NCI-H226 (cell line): ENCODE measurements around the gene CROCC2.
A peak's percentile ranks its signal among the peaks of the same experiment; 100 is the strongest.

Experiments
- DNase-seq: peaks from one replicate; pipeline ENCODE4 v3.0.0-alpha.2; 2015

CROCC2 gene

DNA sequence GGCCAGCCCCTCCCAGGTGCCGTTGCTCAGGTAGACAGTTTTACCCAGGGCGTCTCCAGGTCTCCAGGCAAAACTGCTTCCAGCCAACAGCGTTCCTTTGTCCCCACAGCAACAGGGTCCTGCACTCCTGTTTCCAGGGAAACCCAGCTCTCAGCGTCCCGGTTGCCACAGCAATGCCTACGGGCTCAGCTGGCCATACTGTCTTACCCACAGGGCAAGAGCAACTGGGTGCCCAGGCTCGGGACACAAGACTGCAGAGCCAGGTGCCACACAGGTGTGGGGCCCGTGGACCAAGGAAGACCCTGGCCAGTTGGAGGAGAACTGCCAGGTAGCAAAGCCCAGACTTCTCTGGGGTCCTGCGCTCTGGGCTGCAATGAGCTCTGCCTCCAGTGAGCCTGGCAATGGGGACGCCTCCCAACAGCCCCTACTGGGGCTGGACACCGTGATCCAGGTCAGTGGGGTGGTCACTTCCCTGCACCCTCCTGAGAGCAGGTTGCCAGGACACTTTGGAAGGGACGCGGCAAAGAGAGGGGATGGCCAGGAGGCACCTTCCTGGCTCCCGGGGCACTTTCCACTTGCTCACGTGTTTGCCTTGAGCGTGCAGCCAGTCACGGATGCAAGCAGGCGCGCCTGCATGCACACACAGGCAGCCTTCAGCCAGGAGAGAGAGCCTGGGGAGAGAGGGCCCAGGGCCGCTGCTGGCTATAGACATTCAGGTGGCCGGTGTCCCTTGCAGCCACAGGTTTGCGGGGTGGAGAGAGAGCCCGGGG, at the start of gene CROCC2:
Gene CROCC2, plus strand, starts transcription at position 196 of the 770 bp plus-strand sequence. Its CDS starts 178 bp downstream, at position 374.
- DNase-seq: no peak

DNA sequence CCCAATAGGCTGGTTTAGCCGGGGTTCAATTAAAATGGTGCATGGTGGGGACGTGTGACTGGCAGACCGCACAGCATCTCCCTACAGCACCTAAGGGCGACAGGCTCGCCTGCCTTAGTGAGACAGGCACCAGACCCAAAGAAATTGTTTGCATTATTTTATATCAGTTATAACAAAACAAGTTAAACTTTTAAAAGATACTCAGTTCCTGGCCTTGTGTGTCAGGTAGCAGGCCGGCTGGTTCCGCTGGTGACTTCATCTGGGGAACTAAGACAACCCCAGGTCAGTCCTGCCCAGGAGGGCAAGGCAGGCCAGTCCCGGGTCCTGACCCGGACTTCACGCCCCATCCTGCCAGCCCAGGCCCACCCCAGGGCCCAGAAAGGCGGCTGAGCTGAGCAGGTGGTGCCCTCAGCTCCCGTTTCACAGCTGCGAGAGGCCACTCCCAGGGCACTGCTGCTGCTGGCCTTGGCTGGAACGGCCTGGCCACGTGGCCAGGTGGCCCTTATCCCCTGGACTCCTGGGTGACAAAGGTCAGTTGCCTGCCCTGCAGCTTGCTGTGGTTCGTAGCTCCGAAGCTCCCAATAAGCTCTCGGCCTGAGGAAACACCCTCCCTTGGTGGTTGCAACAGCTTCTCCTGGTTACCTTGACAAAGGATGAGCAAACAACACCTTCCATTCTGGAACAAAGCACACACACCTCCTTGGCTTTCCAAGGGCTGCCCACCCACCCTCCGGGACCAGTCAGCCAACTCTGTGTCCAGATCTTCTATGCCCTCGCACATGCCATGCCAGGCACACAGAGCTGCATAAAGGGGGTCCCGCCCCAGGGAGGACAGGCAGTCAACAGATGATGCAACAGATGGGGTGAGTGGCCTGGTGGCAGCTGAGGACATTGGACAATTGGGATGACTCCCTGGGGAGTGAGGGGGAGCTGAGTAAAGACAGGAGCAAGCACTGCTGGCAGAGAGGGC, 48.8 kb upstream of the CROCC2 start:
- DNase-seq: no peak

DNA sequence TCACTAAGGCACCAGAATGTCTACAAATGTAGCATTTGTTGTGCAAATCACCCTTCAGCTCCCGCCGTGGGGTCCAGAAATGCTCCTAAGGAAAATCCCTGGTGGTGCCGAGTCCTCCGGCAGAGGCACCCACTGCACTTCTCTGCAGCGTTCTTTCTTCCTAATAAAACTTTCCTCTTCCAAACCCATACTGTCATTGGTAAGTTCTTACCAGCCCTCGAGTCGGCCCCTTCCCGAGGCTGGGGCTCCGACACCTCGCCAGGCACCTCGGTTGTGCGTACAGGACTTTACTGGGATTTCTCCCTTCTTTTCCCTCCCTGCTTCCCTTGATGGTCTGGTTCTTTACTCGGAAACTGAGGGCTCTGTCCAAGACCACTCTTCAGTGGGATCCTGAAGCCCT, 47.8 kb upstream of the CROCC2 start:
- no peak for DNase-seq

DNA sequence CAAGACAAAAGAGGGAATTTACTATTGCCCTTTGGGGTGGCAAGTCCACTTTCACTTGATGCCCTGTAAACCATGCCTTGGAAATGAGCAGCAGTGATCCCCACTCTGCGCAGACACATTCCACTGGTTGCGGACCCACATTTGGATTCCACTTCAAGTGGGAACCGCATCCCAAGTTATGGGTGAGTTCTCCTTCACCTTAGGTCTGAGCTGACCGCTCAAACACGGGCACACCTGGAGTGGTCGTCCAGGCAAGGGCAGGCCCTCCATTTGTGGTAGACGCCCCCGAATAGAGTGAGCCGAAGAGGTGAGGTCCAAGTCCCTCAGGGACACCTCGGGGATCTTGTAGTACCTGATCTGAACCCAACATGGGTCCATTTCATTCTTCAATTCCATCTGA, 47.3 kb upstream of the CROCC2 start:
- DNase-seq: no peak

DNA sequence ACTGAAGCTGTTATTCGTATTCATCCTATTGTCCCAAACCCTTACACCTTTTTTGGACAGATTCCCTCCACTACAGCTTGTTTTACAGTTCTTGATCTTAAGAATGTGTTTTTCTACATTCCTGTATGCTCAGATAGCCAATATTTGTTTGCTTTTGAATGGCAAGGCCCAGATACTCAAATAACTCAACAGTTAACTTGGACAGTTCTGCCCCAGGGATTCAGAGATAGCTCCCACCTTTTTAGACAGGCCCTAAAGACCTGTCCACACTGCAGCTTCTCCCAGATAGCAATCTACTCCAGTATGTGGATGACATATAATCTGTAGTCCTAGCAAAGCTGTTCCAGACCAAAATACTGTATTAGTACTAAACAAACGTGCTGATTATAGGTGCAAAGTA, 44.6 kb upstream of the CROCC2 start:
- DNase-seq: no peak

DNA sequence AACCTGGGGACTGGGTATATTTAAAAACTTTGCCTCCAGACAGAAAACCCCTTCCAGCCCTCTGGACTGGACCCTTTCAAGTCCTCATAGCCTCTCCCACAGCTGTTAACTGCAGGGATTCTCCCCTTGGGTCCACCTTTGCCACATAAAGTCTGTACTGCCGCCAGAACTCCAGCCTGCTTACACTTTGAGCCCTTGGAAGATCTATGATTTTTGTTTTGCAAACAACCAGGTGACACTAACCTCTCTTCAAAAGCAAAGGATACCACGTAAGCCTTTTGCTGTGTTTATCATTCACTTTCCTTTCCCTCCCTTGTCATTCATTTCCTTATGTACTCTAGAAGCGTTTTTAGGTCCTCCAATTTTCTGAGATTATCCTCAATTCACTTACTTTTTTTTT, 41.7 kb upstream of the CROCC2 start:
- no peak for DNase-seq

DNA sequence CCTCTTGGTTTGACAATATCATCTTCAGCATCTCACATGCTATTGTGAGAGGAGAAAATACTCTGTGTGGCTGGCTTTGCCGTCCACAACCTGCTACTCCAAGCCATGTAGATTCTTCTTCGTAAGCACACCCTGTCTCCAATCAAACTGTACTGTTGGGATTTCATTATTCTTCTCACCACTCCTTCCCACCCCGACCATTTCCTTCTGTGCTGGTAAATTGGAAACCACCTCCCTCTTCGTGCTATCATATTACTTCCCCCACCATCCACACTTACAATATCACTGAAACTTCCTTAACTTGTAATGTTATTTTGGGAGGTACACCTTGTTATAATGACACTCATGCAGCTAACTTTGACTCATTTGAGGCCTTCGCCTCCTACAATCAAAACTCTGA, 40.7 kb upstream of the CROCC2 start:
- no peak for DNase-seq

DNA sequence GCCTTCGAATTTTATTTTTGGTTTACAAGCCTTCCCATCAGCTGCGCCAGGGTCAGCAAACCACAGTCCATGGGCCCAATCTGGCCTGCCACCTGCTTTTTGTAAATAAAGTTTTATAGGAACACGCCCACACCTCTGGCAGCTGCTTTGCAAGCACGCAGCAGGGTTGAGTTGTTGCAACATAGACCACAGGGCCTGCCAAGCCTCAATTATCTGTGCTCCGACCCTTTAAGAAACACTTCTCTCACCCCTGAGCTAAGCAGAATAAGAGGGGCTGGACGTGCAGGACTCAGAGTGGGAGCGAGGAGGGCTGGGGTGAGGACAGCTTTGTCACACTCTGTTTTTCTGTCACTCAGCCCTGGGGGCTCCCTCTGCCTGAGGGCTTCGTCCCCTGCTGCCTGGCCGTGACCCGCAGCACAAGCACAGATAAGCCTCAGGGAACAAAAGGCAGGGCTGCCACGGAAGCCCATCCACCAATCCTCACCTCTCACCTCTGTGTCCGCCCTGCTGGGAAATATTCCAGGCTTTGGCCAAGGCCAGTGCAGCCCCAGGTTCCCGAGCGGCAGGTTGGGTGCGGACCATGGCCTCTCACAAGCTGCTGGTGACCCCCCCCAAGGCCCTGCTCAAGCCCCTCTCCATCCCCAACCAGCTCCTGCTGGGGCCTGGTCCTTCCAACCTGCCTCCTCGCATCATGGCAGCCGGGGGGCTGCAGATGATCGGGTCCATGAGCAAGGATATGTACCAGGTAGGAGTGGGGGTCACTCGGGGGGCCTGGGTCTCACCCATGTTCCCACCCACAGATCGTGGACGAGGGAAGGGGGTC, 37.6 kb upstream of the CROCC2 start, which contains the start of gene AGXT:
Gene AGXT, plus strand, starts transcription at position 539 of the 823 bp plus-strand sequence. Its CDS starts 42 bp downstream, at position 581.
- no peak for DNase-seq

DNA sequence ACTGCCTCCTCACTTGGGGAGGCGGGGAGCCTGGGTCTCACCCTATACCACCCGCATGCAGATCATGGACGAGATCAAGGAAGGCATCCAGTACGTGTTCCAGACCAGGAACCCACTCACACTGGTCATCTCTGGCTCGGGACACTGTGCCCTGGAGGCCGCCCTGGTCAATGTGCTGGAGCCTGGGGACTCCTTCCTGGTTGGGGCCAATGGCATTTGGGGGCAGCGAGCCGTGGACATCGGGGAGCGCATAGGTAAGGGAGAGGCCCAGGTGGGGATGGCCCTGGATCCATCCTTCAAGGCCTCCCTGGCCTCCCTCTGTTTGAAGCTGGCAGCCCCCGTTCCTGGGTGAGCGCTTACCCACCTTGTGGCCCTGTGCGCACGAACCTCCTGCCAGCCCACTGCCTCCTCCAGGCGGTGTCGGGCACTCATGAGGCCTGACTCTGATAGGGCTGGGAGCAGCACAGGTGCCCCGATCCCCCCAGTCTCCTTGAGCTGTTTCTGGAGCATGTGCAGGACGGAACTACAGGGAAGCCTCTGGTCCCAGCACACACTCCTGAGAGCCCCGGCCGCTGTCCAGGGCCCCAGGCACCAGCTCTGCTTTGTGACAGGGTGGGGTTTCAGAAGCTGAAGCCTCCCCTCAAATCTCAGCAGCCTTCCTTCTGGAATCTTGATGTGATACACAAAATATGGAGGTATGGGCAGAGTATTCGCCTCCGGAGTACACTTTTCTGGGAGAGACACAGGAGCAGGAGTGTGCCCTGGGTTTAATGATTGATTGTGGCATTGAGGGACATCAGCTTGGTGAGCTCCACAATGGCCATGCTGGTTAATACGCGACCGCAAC, 36.8 kb upstream of the CROCC2 start:
- DNase-seq: no peak

DNA sequence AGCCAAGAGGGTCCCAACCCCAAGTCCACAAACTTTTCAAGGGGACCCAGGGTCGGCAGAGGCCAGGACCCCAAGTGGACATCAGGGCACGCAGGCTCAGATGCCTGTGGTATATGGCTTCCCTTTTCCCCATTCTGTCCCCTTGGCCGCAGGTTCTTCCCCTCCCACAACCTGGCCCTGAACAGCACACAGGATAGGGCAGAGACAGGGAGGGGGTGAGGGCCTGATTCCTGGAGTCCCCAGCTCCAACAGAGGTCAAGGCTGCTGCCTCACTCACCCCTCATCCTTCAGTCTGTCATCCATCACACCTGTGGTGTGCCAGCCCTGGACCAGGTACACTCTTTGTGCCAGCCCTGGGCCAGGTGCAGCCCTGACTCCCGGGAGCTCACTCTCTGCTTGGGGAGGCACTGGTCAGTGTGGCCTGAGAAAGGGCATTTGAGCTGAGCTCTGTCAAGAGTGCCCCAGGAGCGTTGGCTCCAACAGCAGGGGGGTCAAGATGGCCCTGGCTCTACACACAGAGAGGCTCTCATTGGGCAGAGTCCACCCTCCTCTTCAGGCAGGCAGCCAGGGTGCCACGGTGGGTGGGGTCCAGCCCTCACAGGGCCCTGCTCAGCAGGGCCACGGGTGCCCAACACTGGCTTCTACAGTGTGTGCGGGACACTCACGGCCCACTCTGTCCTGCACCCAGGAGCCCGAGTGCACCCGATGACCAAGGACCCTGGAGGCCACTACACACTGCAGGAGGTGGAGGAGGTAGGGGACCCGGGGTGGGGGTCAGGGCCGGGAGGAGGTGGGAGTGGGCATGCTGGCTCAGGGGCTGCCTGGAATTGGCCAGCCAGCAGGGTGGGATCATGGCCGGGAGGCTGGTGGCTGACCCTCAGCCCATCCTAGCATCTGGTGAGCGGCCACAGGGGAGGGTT, 35.9 kb upstream of the CROCC2 start:
- no peak for DNase-seq

DNA sequence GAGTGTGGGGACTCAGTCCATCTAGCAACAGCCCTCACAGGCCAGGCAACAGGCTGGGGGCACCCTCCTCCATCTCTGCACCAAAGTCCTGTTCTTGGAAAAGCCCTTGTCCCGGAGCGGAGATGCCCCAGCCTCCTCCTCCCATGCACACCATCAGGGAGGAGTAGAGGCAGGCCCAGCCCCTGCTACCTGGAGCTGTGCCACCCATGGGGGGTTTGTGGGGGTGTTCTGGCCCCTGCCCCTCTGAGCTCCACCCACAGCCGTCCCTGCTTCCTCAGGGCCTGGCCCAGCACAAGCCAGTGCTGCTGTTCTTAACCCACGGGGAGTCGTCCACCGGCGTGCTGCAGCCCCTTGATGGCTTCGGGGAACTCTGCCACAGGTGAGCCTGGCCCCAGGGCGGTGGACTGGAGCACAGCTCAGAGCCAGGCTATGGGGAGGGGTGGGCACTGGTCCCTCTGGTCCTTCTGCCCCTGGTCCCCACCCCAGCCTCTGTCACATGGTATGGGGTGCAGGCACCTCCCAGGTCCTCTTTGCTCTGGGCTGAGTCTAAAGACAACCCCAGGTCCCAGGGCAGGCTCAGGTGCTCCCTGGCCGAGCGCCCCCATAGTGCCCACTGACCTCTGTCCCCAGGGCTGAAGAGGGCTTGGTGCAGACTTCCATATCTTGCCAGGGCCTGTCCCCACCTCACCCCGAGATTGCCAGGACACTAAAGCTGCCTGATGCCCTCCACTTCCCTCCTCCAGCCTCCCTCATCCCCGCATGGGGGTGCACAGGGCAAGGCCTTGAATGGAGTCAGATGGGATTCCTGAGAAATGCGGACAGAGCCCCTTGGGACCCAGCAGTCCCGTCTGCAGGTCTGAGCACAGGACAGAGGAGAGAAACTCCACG, 34.8 kb upstream of the CROCC2 start:
- DNase-seq: no peak

DNA sequence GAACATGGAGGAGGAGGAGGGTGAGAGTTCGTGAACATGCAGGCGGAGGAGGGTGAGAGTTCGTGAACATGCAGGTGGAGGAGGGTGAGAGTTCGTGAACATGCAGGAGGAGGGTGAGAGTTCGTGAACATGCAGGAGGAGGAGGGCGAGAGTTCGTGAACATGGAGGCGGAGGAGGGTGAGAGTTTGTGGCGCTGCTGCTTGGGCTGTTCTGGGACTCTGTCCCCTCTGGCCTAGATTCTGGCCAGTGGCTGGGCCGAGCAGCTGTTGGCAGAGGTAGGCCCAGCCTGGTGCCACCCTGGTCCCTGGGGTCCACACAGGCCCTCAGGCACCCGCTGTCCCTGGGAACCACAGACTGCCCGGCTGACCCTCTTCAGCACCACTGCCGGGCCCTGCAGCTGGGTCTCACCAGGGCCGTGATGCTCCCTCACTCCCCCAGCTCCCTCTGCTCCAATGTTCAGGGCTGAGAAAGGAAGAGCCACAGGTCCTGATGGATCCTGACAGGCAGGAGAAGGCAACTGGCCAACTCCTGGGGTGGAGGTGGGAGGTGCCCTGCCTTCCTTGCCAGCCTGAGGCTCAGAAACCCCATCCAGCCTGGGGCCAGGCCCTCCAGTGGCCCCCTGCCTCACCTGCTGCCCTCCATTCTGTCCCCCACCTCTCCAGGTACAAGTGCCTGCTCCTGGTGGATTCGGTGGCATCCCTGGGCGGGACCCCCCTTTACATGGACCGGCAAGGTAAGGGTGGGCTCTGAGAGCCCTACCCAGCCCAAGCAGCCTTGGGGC, 33.6 kb upstream of the CROCC2 start:
- DNase-seq: no peak

DNA sequence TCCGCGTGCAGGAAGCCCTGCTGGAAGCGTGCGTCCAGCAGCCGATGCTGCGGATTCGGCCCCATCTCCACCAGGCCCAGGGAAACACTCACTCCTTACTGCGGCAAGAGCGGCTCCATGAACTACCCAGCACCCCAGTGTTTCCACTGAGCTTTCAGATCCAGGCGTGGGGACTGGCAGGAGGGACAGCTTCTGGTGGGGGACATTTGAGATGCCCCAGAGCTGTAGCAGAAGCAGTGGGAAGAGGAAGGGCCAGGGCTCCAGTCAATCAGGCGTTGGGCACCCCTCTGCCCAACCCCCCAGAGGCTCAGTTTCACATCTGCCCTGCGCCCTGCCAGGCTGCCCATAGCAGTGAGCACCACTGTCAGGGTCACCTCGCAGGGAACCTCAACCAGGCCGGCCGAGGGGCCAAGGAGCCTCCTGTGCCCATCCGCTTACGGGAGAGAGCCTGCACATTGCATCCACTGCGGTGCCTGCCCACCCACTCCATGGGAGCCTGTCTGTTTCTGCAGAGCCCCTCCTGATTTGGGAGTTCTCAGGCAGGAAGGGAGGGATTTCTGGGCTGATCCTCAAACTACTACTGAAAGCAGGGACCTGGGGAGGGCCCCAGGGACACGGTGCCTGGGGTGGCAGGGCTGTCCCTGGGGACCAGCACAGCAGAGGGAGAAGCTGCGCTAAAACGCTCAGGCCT, 32.9 kb upstream of the CROCC2 start:
- no peak for DNase-seq

DNA sequence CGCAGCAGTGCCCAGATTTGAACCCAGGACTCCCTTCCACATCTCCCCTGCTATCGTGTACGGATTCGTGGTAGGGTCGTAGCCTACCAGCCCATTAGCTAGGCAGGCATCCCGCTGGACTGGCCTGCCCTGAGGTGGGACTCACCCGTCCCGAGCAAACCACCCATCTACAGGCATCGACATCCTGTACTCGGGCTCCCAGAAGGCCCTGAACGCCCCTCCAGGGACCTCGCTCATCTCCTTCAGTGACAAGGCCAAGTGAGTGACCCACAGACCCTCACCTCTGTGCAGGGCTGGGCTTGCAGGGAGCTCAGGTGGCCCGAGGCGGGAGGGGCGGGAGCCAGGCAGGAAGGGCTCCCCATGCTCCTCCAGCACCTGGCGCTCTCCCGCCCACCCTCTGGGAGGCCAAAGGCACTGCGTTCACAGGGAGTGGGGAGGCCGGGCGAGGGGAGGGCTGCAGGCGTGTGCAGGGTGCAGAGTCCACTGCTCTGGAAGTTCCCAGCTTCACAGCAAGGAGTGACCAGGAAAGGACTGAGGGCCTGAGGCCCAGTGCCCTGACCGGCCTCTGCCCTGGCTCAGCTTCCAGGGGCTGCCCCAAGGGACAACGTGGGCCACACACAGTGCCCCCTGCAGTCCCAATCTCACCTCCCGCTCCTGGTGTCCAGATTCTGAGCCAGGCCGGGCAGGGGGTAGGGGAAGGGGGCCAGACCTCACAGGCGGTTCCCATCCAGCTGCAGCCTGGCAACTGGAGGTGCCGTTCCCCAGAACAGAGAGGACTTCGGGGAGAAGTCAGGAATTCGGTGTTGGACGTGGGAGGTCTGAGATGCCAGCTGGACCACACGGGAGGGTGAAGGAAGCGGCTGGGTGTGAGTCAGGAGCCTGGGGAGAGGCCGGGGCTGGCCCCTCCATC, 32.1 kb upstream of the CROCC2 start:
- DNase-seq: peak; percentile 14

DNA sequence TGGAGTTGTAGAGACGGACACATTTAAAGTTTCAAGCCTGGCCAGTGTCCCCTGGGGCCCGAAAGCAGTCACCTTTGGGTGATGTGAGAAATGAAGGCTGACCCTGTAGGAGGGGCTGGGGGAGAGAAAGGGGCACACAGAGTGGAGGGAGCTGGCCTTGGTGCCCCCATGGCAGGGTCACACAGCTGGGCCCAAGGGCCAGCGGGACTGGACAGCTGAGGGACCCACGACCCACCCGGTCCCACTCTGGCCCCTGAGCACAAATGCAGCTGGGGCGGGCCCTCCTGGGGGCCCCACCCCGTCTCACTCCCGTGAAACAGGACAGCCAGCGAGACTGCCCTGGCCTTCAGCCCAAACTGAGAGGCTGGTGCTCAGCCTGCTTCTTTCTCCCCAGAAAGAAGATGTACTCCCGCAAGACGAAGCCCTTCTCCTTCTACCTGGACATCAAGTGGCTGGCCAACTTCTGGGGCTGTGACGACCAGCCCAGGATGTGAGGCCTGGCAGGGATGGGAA, 31.4 kb upstream of the CROCC2 start:
- no peak for DNase-seq

DNA sequence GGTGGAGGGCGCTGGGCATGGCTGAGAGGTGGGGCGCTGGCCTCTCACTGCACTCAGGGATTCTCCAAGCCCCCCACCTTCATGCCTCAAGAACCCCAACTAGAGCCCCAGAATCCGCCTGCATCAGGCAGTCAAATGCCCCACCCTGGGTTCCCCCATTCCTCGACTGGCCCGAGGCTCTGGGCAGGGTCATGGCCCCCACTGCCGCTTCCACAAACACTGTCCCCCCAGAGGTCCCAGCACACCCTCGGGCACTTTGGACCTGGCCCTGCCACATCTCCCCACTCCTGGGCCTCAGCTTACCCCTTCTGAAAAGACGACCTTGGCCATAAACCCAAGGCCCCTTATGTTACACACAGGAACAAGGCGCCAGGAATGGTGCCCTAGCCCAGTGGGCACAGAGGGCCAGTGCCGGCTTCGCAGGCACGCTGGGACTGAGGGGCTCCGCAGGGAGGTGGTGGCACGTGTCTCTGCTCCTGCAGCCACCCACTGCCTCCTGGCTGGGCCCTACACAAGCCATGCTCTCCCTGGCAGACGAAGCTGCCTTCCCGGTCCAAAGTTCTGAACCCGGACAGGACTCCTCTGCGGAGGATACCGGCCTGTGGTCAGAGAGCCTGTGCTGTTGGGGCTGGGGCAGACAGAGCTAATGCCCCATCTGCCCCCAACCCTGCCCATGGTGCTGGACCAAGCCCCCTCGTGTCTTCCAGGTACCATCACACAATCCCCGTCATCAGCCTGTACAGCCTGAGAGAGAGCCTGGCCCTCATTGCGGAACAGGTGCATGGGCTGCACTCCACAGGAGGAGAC, 30.7 kb upstream of the CROCC2 start:
- no peak for DNase-seq
